ENCODE measurements around the gene TECPR2.

- no peak for TF ChIP-seq CTCF (IDR thresholded peaks at IDR 0.05; ENCODE audit: poor library complexity)
- no peak for TF ChIP-seq EZH2 (IDR thresholded peaks at IDR 0.05; ENCODE audit: borderline replicate concordance)
Observed at GRCh38 chr14:102500713-102501112, 138.0 kb downstream of the TECPR2 start.
